HCT116 (cell line): ENCODE results near the gene HOXA11.

ENCODE experiments used
- ELF1 ChIP-seq: IDR thresholded peaks from 2 replicates; pipeline ENCODE4 v1.6.1; 2012; ENCODE audit warnings: low read depth, borderline replicate concordance
- EZH2phosphoT487 ChIP-seq: fragments of 200-600 bp; IDR thresholded peaks from 2 replicates; pipeline ENCODE4 v1.6.1; 2018; ENCODE audit warnings: antibody characterized with exemption, borderline replicate concordance
- RAD21 ChIP-seq: IDR thresholded peaks from 2 replicates; pipeline ENCODE4 v1.6.1; 2012; ENCODE audit warnings: low read depth, mild to moderate bottlenecking
- ZFX ChIP-seq: fragments of 450-650 bp; IDR thresholded peaks from 2 replicates; pipeline ENCODE4 v1.6.1; 2017
- TF ChIP-seq, protein P1 (sequence below): IDR thresholded peaks from 2 replicates; pipeline ENCODE4 v1.6.1; 2012; ENCODE audit warnings: low read depth
- TF ChIP-seq, protein P2 (sequence below), 3 experiments: fragments of 200-600 bp in 1 of 3; sonication (generic) in 1 of 3; IDR thresholded peaks in 2 of 3; conservative IDR thresholded peaks in 1 of 3; 2 replicates each; pipeline ENCODE4 v1.5.1; 2012 to 2017; ENCODE audit warnings: low read depth in 2 of 3, low read length in 2 of 3, antibody characterized with exemption in 1 of 3, borderline replicate concordance in 1 of 3, control low read depth in 1 of 3, mild to moderate bottlenecking in 1 of 3, mixed read lengths in 1 of 3, mixed run types in 1 of 3, moderate library complexity in 1 of 3; ENCODE audit not compliant: insufficient read depth in 1 of 3
- TF ChIP-seq, protein P3 (sequence below): IDR thresholded peaks from 2 replicates; pipeline ENCODE4 v1.6.1; 2012

DNA sequence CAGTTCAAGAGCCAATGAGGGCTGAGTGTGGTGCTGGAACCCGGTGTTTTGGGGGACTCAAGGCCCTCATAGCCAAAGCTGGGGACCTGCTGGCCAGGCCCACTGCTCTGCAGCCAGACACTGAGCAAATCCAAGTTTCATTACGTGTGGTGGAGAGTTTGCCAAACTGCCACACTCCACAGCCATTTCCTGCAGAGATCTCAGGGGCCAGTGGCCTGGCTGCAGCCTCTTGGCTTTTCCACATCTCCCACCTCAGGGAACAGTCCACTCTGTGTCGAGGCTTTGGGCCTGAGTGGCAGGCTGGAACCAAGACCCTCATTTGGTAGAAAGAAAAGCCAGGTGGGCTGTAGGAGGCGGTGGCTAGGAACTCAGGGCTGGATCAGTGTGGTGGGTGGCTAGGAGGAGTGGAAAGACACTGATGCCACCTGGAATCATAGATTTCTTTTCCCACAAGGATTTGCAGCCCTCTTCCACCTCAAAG is 3.2 kb downstream of the HOXA11 start:
- TF ChIP-seq ELF1, result no peak
- TF ChIP-seq, protein P1, sequence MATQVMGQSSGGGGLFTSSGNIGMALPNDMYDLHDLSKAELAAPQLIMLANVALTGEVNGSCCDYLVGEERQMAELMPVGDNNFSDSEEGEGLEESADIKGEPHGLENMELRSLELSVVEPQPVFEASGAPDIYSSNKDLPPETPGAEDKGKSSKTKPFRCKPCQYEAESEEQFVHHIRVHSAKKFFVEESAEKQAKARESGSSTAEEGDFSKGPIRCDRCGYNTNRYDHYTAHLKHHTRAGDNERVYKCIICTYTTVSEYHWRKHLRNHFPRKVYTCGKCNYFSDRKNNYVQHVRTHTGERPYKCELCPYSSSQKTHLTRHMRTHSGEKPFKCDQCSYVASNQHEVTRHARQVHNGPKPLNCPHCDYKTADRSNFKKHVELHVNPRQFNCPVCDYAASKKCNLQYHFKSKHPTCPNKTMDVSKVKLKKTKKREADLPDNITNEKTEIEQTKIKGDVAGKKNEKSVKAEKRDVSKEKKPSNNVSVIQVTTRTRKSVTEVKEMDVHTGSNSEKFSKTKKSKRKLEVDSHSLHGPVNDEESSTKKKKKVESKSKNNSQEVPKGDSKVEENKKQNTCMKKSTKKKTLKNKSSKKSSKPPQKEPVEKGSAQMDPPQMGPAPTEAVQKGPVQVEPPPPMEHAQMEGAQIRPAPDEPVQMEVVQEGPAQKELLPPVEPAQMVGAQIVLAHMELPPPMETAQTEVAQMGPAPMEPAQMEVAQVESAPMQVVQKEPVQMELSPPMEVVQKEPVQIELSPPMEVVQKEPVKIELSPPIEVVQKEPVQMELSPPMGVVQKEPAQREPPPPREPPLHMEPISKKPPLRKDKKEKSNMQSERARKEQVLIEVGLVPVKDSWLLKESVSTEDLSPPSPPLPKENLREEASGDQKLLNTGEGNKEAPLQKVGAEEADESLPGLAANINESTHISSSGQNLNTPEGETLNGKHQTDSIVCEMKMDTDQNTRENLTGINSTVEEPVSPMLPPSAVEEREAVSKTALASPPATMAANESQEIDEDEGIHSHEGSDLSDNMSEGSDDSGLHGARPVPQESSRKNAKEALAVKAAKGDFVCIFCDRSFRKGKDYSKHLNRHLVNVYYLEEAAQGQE, result no peak
- TF ChIP-seq, protein P2, sequence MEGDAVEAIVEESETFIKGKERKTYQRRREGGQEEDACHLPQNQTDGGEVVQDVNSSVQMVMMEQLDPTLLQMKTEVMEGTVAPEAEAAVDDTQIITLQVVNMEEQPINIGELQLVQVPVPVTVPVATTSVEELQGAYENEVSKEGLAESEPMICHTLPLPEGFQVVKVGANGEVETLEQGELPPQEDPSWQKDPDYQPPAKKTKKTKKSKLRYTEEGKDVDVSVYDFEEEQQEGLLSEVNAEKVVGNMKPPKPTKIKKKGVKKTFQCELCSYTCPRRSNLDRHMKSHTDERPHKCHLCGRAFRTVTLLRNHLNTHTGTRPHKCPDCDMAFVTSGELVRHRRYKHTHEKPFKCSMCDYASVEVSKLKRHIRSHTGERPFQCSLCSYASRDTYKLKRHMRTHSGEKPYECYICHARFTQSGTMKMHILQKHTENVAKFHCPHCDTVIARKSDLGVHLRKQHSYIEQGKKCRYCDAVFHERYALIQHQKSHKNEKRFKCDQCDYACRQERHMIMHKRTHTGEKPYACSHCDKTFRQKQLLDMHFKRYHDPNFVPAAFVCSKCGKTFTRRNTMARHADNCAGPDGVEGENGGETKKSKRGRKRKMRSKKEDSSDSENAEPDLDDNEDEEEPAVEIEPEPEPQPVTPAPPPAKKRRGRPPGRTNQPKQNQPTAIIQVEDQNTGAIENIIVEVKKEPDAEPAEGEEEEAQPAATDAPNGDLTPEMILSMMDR (IDR thresholded peaks at IDR 0.05 in 2 of 3, conservative IDR thresholded peaks at IDR 0.05 in 1 of 3; ENCODE audit: borderline replicate concordance in 1 of 3, insufficient read depth in 1 of 3, low read depth in 2 of 3, low read length in 2 of 3), result no peak
- TF ChIP-seq EZH2phosphoT487, result no peak
- TF ChIP-seq RAD21, result no peak
- TF ChIP-seq, protein P3, sequence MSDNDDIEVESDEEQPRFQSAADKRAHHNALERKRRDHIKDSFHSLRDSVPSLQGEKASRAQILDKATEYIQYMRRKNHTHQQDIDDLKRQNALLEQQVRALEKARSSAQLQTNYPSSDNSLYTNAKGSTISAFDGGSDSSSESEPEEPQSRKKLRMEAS, result no peak
- no peak for TF ChIP-seq ZFX
